GM19468 (cell line): Measurements from ENCODE around the gene CTXN3.
"Not testable (repeated sequence)": the region's sequence is repeated elsewhere in the genome, so short reads cannot be mapped to it uniquely, and the experiment has no call there.

ENCODE experiments used
- ATAC-seq: cut with Tn5 transposase; IDR thresholded peaks from one replicate; pipeline ENCODE4 v1.9.1; 2021; ENCODE audit warnings: mild to moderate bottlenecking, moderate library complexity, moderate number of reproducible peaks; ENCODE audit not compliant: unreplicated experiment; ENCODE audit errors: extremely low read depth

The CTXN3 gene

GRCh38 chr5:127647361-127647958 is 1.4 kb upstream of the CTXN3 start:
- no peak for ATAC-seq

- ATAC-seq: no peak
These were observed 1.1 kb downstream of the CTXN3 start for GRCh38 chr5:127650022-127650421.

GRCh38 chr5:127650649-127651048 is 1.8 kb downstream of the CTXN3 start:
- ATAC-seq: no peak

- no peak for ATAC-seq
These were observed 4.2 kb downstream of the CTXN3 start for GRCh38 chr5:127652952-127653611.

GRCh38 chr5:127656825-127657224 is 7.9 kb downstream of the CTXN3 start:
- no peak for ATAC-seq

- no peak for ATAC-seq
These were observed 11.3 kb downstream of the CTXN3 start for GRCh38 chr5:127660047-127660733.

- no peak for ATAC-seq
These were observed 15.2 kb downstream of the CTXN3 start for GRCh38 chr5:127664093-127664492.

GRCh38 chr5:127665641-127666040 is 16.8 kb downstream of the CTXN3 start:
- no peak for ATAC-seq

GRCh38 chr5:127666043-127666716 is 17.3 kb downstream of the CTXN3 start:
- no peak for ATAC-seq

GRCh38 chr5:127667926-127668325 is 19.0 kb downstream of the CTXN3 start:
- no peak for ATAC-seq

GRCh38 chr5:127671218-127671617 is 22.3 kb downstream of the CTXN3 start:
- no peak for ATAC-seq

GRCh38 chr5:127673117-127673800 is 24.4 kb downstream of the CTXN3 start:
- ATAC-seq: no peak

GRCh38 chr5:127676951-127677350 is 28.1 kb downstream of the CTXN3 start:
- not testable (repeated sequence) for ATAC-seq

GRCh38 chr5:127679691-127680330 is 30.9 kb downstream of the CTXN3 start:
- ATAC-seq: not testable (repeated sequence)

GRCh38 chr5:127680595-127680994 is 31.7 kb downstream of the CTXN3 start:
- ATAC-seq: no peak

- no peak for ATAC-seq
These were observed 34.1 kb downstream of the CTXN3 start for GRCh38 chr5:127683008-127683407.

- no peak for ATAC-seq
These were observed 36.0 kb downstream of the CTXN3 start for GRCh38 chr5:127684726-127685467.

- no peak for ATAC-seq
These were observed 36.8 kb downstream of the CTXN3 start for GRCh38 chr5:127685662-127686061.

GRCh38 chr5:127686424-127686823 is 37.5 kb downstream of the CTXN3 start:
- ATAC-seq: no peak
